ENCODE results near the gene FCRL2. TPM values are rescaled to one million over a fixed set of nuclear protein-coding genes. Genes with fewer than 3 reads are reported as not detected.

Gene FCRL2
- total and polyA plus RNA-seq, 2 experiments from 2014 or later, result not detected

DNA sequence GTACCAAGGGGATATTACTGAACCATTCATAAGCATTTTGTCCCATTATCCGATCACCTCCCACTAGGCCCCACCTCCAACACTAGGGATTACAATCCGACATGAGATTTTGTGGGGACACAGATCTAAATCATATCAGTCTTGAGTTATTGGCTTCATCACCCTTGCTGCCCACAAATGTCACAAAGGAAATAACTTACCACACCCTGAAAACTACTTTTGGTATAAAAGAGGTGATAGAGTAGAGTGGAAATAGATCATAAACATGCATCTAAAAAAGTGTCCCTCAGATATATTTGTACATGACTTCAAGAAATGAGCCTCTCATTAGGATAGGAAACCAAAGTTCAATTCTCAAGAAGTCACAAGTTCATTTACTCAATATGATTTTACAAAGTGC lies 53.8 kb downstream of the FCRL2 start:
- H3K27me3 ChIP-seq (ENCODE audit: insufficient read depth), result no peaks in the 10 kb centered on the region
- no peak overlapping the region for H3K4me2 ChIP-seq
- H3K27ac ChIP-seq (ENCODE audit: low read depth), result no peak overlapping the region
- peaks cover 4% of the 10 kb centered on the region for H3K27me3 Mint-ChIP-seq (ENCODE audit: insufficient read depth, low read depth, poor library complexity)
- H4K20me1 ChIP-seq (replicated peaks; ENCODE audit: insufficient read depth), result no peaks in the 10 kb centered on the region
- no peak overlapping the region for H2AFZ ChIP-seq
- H3K79me2 ChIP-seq (replicated peaks; ENCODE audit: insufficient read depth), result no peaks in the 10 kb centered on the region
- H3K4me3 Mint-ChIP-seq, result no peak overlapping the region
- H3K4me1 ChIP-seq (ENCODE audit: insufficient read depth), result no peaks in the 10 kb centered on the region
- ATAC-seq (no peak), DNase-seq (ENCODE audit: low spot score) (no peak)
- H3K36me3 ChIP-seq (ENCODE audit: insufficient read depth), result no peaks in the 10 kb centered on the region; the same call in 1 of the 2 replicates
- peaks cover 36% of the 10 kb centered on the region for H3K9me3 Mint-ChIP-seq
- TF ChIP-seq POLR2AphosphoS5 (IDR thresholded peaks at IDR 0.05; ENCODE audit: low read depth) (no peak), ZNF114 (CRISPR knock-in tag; IDR thresholded peaks at IDR 0.05) (no peak), CREB1 (CRISPR knock-in tag; IDR thresholded peaks at IDR 0.05; ENCODE audit: low read depth) (no peak), EZH2 (IDR thresholded peaks at IDR 0.05; ENCODE audit: low read depth, unreplicated experiment) (no peak), NANOG (IDR thresholded peaks at IDR 0.05; ENCODE audit: borderline replicate concordance) (no peak)
- TF ChIP-seq, protein P1, sequence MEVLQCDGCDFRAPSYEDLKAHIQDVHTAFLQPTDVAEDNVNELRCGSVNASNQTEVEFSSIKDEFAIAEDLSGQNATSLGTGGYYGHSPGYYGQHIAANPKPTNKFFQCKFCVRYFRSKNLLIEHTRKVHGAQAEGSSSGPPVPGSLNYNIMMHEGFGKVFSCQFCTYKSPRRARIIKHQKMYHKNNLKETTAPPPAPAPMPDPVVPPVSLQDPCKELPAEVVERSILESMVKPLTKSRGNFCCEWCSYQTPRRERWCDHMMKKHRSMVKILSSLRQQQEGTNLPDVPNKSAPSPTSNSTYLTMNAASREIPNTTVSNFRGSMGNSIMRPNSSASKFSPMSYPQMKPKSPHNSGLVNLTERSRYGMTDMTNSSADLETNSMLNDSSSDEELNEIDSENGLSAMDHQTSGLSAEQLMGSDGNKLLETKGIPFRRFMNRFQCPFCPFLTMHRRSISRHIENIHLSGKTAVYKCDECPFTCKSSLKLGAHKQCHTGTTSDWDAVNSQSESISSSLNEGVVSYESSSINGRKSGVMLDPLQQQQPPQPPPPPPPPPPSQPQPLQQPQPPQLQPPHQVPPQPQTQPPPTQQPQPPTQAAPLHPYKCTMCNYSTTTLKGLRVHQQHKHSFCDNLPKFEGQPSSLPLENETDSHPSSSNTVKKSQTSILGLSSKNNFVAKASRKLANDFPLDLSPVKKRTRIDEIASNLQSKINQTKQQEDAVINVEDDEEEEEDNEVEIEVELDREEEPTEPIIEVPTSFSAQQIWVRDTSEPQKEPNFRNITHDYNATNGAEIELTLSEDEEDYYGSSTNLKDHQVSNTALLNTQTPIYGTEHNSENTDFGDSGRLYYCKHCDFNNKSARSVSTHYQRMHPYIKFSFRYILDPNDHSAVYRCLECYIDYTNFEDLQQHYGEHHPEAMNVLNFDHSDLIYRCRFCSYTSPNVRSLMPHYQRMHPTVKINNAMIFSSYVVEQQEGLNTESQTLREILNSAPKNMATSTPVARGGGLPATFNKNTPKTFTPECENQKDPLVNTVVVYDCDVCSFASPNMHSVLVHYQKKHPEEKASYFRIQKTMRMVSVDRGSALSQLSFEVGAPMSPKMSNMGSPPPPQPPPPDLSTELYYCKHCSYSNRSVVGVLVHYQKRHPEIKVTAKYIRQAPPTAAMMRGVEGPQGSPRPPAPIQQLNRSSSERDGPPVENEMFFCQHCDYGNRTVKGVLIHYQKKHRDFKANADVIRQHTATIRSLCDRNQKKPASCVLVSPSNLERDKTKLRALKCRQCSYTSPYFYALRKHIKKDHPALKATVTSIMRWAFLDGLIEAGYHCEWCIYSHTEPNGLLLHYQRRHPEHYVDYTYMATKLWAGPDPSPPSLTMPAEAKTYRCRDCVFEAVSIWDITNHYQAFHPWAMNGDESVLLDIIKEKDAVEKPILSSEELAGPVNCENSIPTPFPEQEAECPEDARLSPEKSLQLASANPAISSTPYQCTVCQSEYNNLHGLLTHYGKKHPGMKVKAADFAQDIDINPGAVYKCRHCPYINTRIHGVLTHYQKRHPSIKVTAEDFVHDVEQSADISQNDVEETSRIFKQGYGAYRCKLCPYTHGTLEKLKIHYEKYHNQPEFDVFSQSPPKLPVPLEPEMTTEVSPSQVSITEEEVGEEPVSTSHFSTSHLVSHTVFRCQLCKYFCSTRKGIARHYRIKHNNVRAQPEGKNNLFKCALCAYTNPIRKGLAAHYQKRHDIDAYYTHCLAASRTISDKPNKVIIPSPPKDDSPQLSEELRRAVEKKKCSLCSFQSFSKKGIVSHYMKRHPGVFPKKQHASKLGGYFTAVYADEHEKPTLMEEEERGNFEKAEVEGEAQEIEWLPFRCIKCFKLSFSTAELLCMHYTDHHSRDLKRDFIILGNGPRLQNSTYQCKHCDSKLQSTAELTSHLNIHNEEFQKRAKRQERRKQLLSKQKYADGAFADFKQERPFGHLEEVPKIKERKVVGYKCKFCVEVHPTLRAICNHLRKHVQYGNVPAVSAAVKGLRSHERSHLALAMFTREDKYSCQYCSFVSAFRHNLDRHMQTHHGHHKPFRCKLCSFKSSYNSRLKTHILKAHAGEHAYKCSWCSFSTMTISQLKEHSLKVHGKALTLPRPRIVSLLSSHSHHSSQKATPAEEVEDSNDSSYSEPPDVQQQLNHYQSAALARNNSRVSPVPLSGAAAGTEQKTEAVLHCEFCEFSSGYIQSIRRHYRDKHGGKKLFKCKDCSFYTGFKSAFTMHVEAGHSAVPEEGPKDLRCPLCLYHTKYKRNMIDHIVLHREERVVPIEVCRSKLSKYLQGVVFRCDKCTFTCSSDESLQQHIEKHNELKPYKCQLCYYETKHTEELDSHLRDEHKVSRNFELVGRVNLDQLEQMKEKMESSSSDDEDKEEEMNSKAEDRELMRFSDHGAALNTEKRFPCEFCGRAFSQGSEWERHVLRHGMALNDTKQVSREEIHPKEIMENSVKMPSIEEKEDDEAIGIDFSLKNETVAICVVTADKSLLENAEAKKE (CRISPR knock-in tag; IDR thresholded peaks at IDR 0.05), result no peak
- TF ChIP-seq, protein P2, sequence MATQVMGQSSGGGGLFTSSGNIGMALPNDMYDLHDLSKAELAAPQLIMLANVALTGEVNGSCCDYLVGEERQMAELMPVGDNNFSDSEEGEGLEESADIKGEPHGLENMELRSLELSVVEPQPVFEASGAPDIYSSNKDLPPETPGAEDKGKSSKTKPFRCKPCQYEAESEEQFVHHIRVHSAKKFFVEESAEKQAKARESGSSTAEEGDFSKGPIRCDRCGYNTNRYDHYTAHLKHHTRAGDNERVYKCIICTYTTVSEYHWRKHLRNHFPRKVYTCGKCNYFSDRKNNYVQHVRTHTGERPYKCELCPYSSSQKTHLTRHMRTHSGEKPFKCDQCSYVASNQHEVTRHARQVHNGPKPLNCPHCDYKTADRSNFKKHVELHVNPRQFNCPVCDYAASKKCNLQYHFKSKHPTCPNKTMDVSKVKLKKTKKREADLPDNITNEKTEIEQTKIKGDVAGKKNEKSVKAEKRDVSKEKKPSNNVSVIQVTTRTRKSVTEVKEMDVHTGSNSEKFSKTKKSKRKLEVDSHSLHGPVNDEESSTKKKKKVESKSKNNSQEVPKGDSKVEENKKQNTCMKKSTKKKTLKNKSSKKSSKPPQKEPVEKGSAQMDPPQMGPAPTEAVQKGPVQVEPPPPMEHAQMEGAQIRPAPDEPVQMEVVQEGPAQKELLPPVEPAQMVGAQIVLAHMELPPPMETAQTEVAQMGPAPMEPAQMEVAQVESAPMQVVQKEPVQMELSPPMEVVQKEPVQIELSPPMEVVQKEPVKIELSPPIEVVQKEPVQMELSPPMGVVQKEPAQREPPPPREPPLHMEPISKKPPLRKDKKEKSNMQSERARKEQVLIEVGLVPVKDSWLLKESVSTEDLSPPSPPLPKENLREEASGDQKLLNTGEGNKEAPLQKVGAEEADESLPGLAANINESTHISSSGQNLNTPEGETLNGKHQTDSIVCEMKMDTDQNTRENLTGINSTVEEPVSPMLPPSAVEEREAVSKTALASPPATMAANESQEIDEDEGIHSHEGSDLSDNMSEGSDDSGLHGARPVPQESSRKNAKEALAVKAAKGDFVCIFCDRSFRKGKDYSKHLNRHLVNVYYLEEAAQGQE (IDR thresholded peaks at IDR 0.05; ENCODE audit: unreplicated experiment), result no peak
- TF ChIP-seq, protein P3, sequence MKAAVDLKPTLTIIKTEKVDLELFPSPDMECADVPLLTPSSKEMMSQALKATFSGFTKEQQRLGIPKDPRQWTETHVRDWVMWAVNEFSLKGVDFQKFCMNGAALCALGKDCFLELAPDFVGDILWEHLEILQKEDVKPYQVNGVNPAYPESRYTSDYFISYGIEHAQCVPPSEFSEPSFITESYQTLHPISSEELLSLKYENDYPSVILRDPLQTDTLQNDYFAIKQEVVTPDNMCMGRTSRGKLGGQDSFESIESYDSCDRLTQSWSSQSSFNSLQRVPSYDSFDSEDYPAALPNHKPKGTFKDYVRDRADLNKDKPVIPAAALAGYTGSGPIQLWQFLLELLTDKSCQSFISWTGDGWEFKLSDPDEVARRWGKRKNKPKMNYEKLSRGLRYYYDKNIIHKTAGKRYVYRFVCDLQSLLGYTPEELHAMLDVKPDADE (IDR thresholded peaks at IDR 0.05), result no peak
- TF ChIP-seq, protein P4, sequence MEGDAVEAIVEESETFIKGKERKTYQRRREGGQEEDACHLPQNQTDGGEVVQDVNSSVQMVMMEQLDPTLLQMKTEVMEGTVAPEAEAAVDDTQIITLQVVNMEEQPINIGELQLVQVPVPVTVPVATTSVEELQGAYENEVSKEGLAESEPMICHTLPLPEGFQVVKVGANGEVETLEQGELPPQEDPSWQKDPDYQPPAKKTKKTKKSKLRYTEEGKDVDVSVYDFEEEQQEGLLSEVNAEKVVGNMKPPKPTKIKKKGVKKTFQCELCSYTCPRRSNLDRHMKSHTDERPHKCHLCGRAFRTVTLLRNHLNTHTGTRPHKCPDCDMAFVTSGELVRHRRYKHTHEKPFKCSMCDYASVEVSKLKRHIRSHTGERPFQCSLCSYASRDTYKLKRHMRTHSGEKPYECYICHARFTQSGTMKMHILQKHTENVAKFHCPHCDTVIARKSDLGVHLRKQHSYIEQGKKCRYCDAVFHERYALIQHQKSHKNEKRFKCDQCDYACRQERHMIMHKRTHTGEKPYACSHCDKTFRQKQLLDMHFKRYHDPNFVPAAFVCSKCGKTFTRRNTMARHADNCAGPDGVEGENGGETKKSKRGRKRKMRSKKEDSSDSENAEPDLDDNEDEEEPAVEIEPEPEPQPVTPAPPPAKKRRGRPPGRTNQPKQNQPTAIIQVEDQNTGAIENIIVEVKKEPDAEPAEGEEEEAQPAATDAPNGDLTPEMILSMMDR (conservative IDR thresholded peaks at IDR 0.05; ENCODE audit: low read depth in 2 of 2), result no peak
- peaks cover 10% of the 10 kb centered on the region for H3K9me2 ChIP-seq (ENCODE audit: insufficient read depth)
- H3F3A ChIP-seq (replicated peaks; ENCODE audit: low read depth), result no peaks in the 10 kb centered on the region
- H3K27ac Mint-ChIP-seq, result no peak overlapping the region
- no peaks in the 10 kb centered on the region for H3K4me1 Mint-ChIP-seq
- H3K4me3 ChIP-seq, result no peak overlapping the region
- H3K36me3 Mint-ChIP-seq (ENCODE audit: low read depth), result peaks cover 26% of the 10 kb centered on the region

Data from GM23338 (cell line).